Gastrocnemius medialis (tissue), 4 donors: Measurements from ENCODE around the gene LSG1.

Source experiments
- POLR2A ChIP-seq, 2 donors: fragments of 450-650 bp; IDR thresholded peaks; one replicate each; pipeline ENCODE4 v1.6.1; 2017; ENCODE audit warnings: antibody characterized with exemption in 2 of 2, mild to moderate bottlenecking in 2 of 2, moderate library complexity in 2 of 2
- TF ChIP-seq, protein P1 (sequence below), 5 experiments: fragments of 450-650 bp in 3 of 5; fragments of 200-600 bp in 2 of 5; sonication (generic) in 2 of 5; IDR thresholded peaks in 4 of 5; conservative IDR thresholded peaks in 1 of 5; 1 replicate in 4 of 5; 2 replicates in 1 of 5; pipeline ENCODE4 v1.5.1; 2016 to 2019; ENCODE audit warnings: antibody characterized with exemption in 5 of 5, mild to moderate bottlenecking in 3 of 5, moderate library complexity in 3 of 5

DNA sequence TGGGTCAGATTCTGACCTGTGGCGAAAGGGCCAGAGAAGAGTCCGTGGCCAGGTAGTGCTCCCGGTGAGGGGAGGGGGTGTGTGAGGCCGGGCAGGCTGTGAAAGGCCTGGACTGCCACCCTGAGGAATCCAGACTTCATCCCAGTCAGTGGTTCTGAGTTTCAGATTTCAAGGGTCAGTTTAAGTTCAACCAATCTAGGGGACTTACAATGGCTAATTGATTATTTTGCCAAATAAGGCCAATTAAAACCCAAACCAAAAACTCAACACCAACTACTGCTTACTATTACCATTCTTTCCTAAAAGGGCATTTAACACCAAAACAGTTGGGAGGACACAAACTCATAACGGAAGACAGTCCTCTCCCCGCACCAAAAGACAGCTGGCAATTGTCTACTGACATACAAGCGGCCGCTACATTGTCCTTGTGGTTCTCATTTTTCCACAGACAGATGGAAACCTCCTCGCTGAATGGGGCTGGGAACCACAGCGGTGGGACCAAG, 69.3 kb downstream of the LSG1 start:
- TF ChIP-seq, protein P1, sequence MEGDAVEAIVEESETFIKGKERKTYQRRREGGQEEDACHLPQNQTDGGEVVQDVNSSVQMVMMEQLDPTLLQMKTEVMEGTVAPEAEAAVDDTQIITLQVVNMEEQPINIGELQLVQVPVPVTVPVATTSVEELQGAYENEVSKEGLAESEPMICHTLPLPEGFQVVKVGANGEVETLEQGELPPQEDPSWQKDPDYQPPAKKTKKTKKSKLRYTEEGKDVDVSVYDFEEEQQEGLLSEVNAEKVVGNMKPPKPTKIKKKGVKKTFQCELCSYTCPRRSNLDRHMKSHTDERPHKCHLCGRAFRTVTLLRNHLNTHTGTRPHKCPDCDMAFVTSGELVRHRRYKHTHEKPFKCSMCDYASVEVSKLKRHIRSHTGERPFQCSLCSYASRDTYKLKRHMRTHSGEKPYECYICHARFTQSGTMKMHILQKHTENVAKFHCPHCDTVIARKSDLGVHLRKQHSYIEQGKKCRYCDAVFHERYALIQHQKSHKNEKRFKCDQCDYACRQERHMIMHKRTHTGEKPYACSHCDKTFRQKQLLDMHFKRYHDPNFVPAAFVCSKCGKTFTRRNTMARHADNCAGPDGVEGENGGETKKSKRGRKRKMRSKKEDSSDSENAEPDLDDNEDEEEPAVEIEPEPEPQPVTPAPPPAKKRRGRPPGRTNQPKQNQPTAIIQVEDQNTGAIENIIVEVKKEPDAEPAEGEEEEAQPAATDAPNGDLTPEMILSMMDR (IDR thresholded peaks at IDR 0.05 in 4 of 5, conservative IDR thresholded peaks at IDR 0.05 in 1 of 5): no peak
- TF ChIP-seq POLR2A (IDR thresholded peaks at IDR 0.05): no peak
